Kasumi-1 (cell line): ENCODE results near the gene SPINT1.

ENCODE experiments used
- DNase-seq, 2 experiments: peaks; one replicate each; lab custom pipeline; 2025; lab: John Stamatoyannopoulos, UW

SPINT1 gene

DNA sequence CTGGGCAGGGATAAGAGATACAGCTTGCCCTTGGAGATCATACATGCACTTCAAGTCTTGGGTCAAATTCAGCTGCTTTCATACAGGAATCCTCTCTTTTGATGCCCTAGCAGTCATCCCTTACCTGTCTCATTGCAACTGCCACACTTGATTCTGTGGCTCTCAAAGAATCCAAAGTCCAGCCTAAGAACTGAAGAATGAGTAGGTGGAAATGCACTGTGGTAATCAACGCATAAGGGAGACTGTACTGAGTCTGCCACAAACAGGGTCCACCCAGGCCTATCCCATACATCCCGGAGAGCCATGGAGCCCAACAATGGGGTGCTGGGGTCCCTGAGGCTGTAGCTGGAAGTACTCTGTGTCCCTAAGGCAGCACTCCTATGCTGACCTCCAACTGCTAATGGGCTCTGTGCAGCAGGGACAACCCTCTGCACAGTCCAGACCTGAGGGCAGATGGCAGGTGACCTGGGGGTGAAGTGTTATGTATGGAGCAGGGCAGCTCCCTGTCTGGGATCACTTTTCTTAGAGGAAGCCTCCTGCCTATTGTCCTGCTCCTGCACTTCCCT lies 48.7 kb downstream of the SPINT1 start:
- no peak for DNase-seq

DNA sequence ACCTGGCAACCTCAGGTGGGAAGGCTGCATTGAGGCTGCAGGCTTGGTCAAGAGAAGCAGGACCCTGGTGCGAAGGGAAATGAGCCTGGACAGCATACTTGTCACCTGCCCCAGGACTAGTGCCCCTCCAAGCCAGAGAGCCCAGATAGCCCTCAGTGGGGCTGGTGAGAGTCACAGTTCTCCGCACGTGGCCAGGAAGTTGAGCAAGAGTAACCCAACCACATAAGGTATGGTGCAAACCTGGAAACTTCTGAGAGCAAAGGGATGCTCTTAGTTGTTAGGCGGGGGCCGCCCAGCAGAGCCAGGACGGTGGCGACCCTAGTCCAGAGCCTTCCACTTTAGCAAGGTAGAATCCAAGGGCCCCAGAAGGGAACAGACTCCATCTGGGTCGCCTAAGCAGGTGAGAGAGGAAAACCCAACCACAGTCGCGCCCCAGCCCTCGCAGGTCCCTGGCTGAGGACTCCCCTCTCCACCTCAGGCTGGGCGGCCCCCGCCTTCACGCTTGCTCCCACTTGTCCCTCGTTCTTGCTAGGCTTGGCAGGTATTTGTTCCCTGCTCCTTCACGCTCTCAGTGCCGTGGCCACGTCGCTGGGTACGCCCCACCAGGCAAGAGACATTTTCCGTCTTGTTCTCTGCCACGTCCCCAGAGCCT lies 49.3 kb downstream of the SPINT1 start:
- DNase-seq, result no peak

DNA sequence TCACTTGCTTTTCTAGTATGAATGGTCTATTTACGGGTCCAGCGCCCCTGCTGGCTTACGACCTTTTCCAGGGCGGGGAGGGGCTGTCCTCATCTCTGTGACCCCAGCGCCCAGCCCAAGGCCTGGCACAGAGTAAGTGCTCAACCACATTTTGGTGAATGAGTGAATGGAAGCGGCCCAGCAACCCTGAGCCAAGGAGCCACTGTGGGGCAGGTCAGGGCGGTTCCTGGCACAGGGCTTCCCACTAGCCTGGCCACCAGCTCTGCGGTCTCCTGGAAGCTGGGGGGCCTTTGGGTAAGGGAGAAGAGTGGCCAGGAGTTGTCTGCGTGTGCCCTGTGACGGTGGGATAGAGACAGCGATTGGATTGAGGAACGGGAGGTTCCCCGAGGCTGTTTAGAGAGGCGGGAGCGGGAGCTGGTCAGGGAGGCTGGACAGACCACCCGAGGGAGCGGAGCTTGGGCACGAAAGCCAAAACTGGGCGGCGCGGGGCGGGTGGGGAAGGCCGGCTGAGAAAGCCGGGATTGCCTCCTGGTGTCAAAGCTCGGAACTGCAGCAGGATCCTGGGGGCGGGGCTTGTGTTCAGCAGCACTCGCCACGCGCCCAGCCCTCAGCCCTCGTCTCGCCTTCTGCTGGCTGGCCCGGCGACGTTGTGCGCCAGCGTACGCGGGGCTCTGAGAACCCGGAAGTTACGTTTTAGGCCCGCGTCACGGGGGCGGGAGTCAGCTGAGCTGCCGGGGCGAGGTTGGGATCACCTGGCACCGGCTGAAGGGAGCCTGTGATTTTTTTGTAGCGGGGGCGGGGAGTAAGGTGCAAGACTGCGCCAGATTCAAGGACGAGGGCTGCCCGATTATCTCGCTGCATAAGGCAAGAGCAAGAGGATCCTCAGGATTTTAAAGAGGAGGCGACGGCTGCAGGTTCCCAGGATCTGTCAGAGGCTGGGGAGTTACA lies 50.2 kb downstream of the SPINT1 start, which contains the start of gene VPS18:
Gene VPS18 (plus strand): TSS at position 718 of the 948 bp plus-strand sequence. CDS start 319 bp downstream, outside the sequence.
- DNase-seq, result peak; percentile 99

DNA sequence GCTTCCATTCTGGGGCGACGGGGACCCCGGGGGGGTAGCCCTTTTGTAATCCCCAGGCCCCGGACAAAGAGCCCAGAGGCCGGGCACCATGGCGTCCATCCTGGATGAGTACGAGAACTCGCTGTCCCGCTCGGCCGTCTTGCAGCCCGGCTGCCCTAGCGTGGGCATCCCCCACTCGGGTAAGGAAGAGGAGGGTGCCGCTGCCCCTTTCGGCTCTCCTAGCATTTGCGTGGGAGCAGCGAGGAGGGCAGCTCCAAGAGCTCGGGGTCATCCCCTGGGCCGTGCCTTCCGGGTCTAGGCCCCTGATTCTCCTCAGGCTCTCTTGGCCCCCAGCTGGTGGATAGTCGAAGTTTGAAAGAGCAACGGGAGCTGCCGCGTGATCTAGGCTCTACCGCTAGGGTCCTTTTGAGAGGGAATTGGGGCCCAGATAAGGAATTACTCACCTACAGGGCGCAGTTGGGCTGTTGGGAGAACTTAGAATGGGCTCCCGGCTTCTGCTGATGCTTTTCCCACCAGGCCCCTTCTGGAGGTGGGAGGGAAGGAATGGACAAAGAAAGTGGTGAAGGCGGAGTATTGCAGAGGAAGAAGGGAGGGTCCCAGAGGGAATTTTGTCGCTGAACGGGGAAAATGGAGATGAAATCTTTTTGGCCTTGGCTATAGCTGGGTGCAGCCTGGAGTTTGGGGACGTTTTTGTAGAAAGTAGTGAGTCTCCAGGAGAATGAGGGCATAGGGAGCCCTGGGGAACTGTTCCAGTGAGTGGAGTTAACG lies 51.0 kb downstream of the SPINT1 start:
- peak; percentile 91 to 97 for DNase-seq

DNA sequence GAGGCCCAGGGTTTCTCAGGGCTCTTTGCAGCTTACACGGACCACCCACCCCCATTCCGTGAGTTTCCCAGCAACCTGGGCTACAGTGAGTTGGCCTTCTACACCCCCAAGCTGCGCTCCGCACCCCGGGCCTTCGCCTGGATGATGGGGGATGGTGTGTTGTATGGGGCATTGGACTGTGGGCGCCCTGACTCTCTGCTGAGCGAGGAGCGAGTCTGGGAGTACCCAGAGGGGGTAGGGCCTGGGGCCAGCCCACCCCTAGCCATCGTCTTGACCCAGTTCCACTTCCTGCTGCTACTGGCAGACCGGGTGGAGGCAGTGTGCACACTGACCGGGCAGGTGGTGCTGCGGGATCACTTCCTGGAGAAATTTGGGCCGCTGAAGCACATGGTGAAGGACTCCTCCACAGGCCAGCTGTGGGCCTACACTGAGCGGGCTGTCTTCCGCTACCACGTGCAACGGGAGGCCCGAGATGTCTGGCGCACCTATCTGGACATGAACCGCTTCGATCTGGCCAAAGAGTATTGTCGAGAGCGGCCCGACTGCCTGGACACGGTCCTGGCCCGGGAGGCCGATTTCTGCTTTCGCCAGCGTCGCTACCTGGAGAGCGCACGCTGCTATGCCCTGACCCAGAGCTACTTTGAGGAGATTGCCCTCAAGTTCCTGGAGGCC lies 55.8 kb downstream of the SPINT1 start:
- DNase-seq, result no peak

DNA sequence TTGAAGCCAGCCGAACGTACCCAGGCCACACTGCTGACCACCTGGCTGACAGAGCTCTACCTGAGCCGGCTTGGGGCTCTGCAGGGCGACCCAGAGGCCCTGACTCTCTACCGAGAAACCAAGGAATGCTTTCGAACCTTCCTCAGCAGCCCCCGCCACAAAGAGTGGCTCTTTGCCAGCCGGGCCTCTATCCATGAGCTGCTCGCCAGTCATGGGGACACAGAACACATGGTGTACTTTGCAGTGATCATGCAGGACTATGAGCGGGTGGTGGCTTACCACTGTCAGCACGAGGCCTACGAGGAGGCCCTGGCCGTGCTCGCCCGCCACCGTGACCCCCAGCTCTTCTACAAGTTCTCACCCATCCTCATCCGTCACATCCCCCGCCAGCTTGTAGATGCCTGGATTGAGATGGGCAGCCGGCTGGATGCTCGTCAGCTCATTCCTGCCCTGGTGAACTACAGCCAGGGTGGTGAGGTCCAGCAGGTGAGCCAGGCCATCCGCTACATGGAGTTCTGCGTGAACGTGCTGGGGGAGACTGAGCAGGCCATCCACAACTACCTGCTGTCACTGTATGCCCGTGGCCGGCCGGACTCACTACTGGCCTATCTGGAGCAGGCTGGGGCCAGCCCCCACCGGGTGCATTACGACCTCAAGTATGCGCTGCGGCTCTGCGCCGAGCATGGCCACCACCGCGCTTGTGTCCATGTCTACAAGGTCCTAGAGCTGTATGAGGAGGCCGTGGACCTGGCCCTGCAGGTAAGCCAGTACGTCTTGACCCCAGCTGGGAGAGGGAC lies 56.6 kb downstream of the SPINT1 start:
- no peak for DNase-seq

DNA sequence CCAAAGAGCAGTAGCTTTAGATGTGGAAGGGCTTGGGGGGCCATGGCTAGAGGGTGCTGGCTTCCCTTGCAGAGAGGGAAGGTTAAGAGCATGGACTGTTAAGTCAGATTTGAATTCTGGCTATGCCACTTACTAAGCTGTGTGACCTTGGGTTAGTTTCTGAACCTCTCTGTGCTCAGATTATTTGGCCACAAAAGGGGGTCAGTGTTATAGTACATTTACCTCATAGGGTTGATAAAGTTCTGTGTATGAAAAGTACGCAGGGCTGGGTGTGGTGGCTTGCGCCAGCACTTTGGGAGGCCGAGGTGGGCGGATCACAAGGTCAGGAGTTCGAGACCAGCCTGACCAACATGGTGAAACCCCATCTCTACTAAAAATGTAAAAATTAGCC lies 57.2 kb downstream of the SPINT1 start:
- DNase-seq, result no peak

DNA sequence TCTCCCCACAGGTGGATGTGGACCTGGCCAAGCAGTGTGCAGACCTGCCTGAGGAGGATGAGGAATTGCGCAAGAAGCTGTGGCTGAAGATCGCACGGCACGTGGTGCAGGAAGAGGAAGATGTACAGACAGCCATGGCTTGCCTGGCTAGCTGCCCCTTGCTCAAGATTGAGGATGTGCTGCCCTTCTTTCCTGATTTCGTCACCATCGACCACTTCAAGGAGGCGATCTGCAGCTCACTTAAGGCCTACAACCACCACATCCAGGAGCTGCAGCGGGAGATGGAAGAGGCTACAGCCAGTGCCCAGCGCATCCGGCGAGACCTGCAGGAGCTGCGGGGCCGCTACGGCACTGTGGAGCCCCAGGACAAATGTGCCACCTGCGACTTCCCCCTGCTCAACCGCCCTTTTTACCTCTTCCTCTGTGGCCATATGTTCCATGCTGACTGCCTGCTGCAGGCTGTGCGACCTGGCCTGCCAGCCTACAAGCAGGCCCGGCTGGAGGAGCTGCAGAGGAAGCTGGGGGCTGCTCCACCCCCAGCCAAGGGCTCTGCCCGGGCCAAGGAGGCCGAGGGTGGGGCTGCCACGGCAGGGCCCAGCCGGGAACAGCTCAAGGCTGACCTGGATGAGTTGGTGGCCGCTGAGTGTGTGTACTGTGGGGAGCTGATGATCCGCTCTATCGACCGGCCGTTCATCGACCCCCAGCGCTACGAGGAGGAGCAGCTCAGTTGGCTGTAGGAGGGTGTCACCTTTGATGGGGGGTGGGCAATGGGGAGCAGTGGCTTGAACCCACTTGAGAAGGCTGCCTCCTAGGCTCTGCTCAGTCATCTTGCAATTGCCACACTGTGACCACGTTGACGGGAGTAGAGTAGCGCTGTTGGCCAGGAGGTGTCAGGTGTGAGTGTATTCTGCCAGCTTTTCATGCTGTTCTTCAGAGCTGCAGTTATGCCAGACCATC lies 59.0 kb downstream of the SPINT1 start:
- peak; percentile 99 to 100 for DNase-seq

DNA sequence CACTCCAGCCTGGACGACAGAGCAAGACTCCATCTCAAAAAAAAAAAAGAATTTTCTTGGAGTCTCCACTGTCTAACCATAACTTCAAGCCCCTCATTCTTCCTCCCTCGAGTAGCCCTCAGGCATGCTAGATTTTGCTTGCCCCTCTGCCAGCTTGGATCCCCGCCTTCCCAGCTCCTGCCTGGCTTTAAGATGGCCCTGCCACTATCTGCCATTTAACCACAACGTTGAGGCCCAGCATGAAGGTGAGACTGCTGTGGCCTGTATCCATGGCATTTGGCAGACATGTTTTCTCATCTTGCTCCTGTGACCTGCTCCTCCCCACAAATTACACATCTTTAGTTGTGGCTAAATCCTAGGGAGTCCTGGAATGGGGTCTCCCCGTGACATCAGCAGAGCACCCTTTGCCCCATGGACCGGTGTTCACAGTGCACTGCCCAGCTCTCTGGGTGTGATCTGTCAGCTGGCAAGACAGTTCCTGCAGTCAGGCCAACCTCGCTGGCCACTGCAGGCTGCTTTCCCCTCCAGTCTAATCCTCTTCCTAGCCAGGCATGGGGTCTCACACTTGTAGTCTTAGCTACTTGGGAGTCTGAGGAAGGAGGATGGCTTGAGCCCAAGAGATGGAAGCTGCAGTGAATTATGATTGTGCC lies 60.8 kb downstream of the SPINT1 start:
- DNase-seq, result no peak

DNA sequence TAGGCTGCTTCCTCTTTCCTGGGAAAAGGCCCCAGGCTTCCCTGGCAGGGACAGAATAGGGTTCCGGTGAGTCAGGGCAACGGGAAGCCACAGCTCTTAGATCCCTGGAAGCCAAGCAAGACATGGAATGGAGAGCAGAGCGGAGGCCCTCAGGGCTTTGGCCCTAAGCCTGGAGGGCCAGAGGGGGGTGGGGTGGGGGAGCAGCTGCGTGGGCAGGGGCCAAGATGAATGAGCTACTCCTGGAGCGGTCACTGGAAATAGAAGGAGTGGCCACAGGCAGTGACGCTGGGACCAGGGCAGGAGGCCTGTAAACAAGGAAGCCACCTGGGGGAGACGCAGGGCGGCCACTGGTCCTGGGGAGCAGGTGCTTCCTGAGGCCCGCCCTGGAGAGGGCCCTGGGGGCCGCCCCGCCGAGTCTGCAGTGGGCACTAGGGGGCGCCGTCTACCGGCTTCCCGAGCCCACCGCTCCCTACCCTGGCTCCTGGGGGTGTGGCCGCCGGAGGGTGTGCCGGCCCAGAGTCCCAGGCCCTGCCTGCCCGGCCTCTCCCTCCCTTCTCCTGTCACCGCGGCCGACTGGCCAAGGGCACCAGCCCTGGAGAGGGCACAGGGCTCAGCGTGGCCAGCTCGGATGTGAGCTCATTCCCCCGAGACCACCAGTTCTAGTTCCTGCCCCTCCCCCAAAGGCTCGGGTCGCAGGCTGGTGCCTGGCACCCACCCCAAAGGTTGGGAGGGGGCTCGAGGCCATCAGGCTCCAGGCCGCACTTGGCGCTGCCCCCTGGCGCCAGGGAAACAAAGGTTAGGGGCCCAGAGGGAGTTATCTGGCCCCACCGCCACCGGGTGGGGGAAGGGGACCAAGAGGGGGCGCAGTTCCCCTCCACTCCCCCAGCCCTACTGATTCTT lies 62.5 kb downstream of the SPINT1 start:
- peak; percentile 73 to 81 for DNase-seq

DNA sequence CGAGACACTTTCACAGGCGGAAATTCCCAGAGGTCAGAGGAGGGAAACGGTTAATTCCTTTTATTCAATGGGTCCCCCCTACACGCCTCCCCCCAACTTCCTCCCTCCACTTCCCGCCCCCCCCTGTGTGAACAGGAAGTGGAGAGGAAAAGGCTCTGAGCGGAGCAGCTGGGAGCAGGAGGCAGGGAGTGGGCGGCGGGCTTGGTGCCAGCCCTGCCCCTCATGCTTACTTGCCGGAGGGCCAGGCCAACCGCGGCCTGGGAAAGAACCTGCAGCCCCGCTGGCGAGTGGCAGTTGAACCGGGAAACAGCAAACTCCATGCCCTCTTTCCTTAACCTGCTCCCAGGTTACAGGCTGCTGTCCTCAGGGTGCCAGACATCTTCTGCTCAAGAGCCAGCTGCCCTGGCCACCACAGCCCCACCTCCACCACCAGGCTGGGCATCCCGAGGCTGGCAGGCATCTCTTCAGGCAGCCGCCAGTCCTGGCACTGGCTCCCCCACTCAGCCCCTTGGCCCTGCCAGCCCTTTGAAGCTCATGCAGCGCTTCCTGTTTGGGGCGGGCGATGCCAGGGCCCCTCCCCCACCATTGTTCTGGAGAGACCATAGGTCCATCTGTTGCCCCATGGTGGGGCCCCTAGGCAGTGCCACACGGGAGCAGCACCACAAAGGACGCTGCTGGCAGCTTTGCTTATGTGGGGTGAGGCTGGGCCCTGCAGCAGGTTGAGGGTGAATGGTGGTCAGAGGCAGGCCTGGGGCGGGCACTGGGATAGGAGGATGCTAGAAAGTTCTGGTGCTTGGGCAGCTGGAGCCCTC lies 63.3 kb downstream of the SPINT1 start:
- DNase-seq, result peak; percentile 38 to 51
